ENCODE results near the gene VANGL2. TPM values are rescaled to one million over a fixed set of nuclear protein-coding genes. Genes with fewer than 3 reads are reported as not detected.

VANGL2 gene
- total RNA-seq, 4 donors from 2014 or later, result 0.26 to 1.2 (median 0.78) TPM; not detected in 1

DNA sequence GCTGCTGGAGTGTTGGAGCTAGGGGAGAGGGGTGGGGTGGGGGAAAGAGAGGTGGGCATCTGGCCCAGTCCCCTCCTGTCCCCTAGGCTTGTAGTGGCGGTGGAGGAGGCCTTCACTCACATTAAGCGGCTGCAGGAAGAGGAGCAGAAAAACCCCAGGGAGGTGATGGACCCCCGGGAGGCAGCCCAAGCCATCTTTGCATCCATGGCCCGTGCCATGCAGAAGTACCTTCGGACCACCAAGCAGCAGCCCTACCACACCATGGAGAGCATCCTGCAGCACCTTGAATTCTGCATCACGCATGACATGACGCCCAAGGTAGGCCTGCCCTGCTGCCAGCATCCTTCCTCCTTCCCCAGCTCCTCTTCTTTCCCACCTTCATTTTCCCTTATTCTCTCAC is 23.6 kb downstream of the VANGL2 start:
- Histone ChIP-seq H3K9me3 (no peaks in the 10 kb centered on the region), H3K27me3 (no peaks in the 10 kb centered on the region), H3K4me3 (no peak overlapping the region), H3K4me1 (no peaks in the 10 kb centered on the region), H3K27ac (no peak overlapping the region), H3K36me3 (no peaks in the 10 kb centered on the region)
- TF ChIP-seq POLR2A (IDR thresholded peaks at IDR 0.05), result no peak
- TF ChIP-seq, protein P1, sequence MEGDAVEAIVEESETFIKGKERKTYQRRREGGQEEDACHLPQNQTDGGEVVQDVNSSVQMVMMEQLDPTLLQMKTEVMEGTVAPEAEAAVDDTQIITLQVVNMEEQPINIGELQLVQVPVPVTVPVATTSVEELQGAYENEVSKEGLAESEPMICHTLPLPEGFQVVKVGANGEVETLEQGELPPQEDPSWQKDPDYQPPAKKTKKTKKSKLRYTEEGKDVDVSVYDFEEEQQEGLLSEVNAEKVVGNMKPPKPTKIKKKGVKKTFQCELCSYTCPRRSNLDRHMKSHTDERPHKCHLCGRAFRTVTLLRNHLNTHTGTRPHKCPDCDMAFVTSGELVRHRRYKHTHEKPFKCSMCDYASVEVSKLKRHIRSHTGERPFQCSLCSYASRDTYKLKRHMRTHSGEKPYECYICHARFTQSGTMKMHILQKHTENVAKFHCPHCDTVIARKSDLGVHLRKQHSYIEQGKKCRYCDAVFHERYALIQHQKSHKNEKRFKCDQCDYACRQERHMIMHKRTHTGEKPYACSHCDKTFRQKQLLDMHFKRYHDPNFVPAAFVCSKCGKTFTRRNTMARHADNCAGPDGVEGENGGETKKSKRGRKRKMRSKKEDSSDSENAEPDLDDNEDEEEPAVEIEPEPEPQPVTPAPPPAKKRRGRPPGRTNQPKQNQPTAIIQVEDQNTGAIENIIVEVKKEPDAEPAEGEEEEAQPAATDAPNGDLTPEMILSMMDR (IDR thresholded peaks at IDR 0.05 in 4 of 5, conservative IDR thresholded peaks at IDR 0.05 in 1 of 5), result no peak
- intact Hi-C loops (cut with DNase I; ENCODE audit: low total_unique reads), result no loop called here
- in situ Hi-C loops (cut with MboI; ENCODE audit: low sequenced_read_pairs in 4 of 4), result loop anchor here in 2 of 4 donors (10.0 kb wide), 1 partner anchor 191 kb away; no protein-coding TSS in a partner anchor
- ATAC-seq (no peak), DNase-seq (no peak)

DNA sequence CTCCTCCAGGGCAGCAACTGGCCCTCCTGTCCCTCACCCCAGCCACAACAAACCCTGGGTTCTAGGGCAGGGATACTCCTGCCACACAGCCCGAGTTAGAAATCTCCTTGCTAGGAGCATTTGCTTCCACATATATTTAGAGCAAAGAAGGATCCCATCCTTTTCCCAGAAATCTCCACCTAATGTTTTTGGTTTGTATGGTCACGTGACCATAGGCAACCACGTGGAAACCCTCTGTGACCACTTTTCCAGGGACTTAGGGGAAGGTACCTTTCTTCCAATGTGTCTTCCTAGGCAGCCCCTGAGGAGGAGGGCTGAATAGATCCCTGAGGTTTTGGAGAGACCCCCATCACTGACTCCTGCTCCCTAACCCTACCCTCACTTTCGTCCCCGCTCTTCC is 25.5 kb downstream of the VANGL2 start:
- intact Hi-C loops (cut with DNase I; ENCODE audit: low total_unique reads) (no loop called here), in situ Hi-C loops (cut with MboI; ENCODE audit: low sequenced_read_pairs in 4 of 4) (loop anchor here in 2 of 4 donors (10.0 kb wide), 1 partner anchor 189 kb away; no protein-coding TSS in a partner anchor)
- no peaks in the 10 kb centered on the region for H3K4me1 ChIP-seq
- no peaks in the 10 kb centered on the region for H3K9me3 ChIP-seq
- no peaks in the 10 kb centered on the region for H3K36me3 ChIP-seq
- DNase-seq, result no peak
- ATAC-seq, result no peak
- H3K27me3 ChIP-seq, result no peaks in the 10 kb centered on the region
- TF ChIP-seq POLR2A (IDR thresholded peaks at IDR 0.05), result no peak
- TF ChIP-seq, protein P1 (IDR thresholded peaks at IDR 0.05 in 4 of 5, conservative IDR thresholded peaks at IDR 0.05 in 1 of 5), result no peak
- H3K4me3 ChIP-seq, result no peak overlapping the region
- no peak overlapping the region for H3K27ac ChIP-seq

DNA sequence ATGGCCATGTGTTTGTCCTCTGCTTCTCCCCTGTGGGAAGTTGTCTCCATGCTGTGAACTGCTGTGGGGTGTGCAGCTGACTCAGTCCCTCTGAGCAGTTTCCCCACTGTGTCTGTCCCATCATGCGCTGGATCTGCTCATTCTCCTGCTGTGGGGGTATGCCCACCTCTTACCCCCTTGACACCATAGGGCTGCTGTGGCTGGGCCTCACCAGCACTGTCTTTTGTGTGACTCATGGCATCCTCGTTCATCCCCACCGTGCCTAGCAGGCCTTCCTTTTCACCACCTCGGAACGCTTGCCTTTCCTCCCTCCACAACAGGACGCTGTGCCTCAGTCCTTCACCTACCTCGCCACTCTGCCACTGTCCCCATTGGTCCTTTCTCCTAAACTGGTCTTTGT is 27.3 kb downstream of the VANGL2 start:
- H3K9me3 ChIP-seq, result no peaks in the 10 kb centered on the region
- no peak overlapping the region for H3K27ac ChIP-seq
- in situ Hi-C loops (cut with MboI; ENCODE audit: low sequenced_read_pairs in 4 of 4) (loop anchor here in 2 of 4 donors (10.0 kb wide), 1 partner anchor 187 kb away; no protein-coding TSS in a partner anchor), intact Hi-C loops (cut with DNase I; ENCODE audit: low total_unique reads) (loop anchor here (2.0 kb wide), 1 partner anchor 179 kb away; no protein-coding TSS in a partner anchor)
- no peaks in the 10 kb centered on the region for H3K27me3 ChIP-seq
- H3K4me1 ChIP-seq, result no peaks in the 10 kb centered on the region
- TF ChIP-seq, protein P1 (IDR thresholded peaks at IDR 0.05 in 4 of 5, conservative IDR thresholded peaks at IDR 0.05 in 1 of 5), result no peak
- no peak for TF ChIP-seq POLR2A (IDR thresholded peaks at IDR 0.05)
- H3K4me3 ChIP-seq, result no peak overlapping the region
- DNase-seq (no peak), ATAC-seq (no peak)
- H3K36me3 ChIP-seq, result no peaks in the 10 kb centered on the region

- H3K4me3 ChIP-seq, result no peak overlapping the region
- intact Hi-C loops (cut with DNase I; ENCODE audit: low total_unique reads) (loop anchor here (2.0 kb wide), 1 partner anchor 179 kb away; no protein-coding TSS in a partner anchor), in situ Hi-C loops (cut with MboI; ENCODE audit: low sequenced_read_pairs in 4 of 4) (loop anchor here in 2 of 4 donors (10.0 kb wide), 1 partner anchor 187 kb away; no protein-coding TSS in a partner anchor)
- ATAC-seq (no peak), DNase-seq (no peak)
- H3K27ac ChIP-seq, result no peak overlapping the region
- H3K4me1 ChIP-seq, result no peaks in the 10 kb centered on the region
- no peaks in the 10 kb centered on the region for H3K9me3 ChIP-seq
- no peaks in the 10 kb centered on the region for H3K36me3 ChIP-seq
- TF ChIP-seq POLR2A (IDR thresholded peaks at IDR 0.05), result no peak
- TF ChIP-seq, protein P1 (IDR thresholded peaks at IDR 0.05 in 4 of 5, conservative IDR thresholded peaks at IDR 0.05 in 1 of 5), result no peak
- H3K27me3 ChIP-seq, result no peaks in the 10 kb centered on the region
Observed at GRCh38 chr1:160428053-160428452, 27.7 kb downstream of the VANGL2 start.

Data from gastrocnemius medialis (tissue), 4 donors.